NCI-H69 (cell line): Measurements from ENCODE around the gene H2AZ1.
A peak's percentile ranks its signal among the peaks of the same experiment; 100 is the strongest.
"Not testable (repeated sequence)": the region's sequence is repeated elsewhere in the genome, so short reads cannot be mapped to it uniquely, and the experiment has no call there.

Experiments used
- DNase-seq: peaks from one replicate; lab custom pipeline; 2025; lab: John Stamatoyannopoulos, UW

Gene H2AZ1

DNA sequence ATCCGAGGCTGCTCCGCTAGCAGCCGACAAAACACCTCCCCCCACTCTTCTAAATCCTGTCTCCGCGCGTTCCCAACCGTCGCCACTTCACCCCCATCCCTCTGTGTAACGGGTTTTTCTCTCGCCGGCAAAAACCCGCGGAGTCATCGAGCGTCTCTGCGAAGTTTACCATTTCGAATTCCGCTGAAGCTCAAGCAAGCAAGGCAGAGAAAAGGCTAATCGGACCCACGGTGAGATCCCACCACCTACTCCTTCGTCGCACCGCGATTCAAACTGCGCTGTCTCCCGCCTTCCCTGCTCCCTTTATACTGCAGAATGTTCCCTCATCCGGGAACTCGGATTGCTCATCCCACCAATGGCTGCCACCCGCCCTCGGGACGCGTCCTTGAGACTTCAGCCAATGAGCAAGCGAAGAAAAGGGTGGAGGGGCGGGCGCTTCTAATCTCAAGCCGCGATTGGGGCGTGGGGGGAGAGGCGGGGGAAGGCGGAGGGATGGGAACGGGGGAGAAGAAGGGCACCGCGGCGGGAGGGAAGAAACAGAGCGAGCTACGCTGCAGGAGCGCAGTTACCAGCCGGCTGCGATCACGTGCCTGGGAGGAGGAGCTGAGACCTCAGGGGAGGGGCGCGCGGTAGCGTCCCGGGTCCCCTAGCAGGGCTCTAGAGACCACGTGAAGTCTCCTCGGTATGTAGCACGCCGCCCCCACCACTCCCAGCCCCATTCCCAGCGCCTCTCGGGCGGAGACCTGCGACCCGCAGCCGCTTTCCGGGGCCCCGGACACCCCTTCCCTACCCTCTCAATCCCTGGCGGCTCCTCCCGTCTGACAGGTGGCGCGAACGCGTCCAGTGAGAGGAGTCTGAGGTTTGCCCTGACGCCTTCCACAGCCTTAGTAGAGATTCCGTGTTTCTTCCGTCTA lies at the start of gene H2AZ1:
Gene H2AZ1, minus strand, starts transcription at position 277 of the 914 bp plus-strand sequence. Its CDS starts 105 bp downstream, at position 172.
- peak; percentile 98 for DNase-seq

DNA sequence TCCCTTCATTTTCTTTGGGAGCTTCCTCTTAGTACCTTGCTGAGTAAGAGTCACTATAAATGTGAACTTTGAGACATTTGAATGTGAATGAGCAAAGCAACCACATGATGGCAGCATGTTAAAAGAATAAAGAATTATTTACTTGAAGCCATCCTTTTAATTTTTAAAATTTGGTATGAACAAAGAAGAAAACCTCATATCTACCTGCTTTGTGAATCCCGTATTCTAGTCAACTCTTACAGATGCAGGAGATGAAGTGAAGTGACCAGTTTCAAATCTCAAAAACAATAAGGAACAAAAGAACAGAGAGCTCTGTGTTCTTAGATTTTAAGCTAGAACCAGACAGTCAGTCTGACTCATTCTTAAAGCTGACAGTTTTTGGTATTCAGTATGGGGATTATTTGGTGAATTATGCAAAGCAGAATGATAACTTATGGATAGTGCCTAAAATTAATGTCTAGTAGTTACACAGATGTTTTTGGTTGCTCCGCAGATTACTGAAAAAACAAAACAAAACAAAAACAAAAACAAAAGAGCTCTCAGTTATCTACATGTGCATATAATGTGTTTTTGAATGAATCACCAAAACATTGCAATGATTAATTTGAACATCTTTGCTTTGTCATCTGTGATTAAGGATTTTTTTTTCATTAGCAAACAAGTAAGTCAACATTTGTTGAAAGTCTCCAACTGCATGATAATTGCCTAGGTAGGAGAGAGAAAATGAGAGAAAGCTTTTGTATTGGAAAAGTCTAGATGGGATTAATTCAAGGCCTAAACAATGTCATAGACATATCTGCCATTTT lies 48.2 kb upstream of the H2AZ1 start:
- DNase-seq, result peak; percentile 42

DNA sequence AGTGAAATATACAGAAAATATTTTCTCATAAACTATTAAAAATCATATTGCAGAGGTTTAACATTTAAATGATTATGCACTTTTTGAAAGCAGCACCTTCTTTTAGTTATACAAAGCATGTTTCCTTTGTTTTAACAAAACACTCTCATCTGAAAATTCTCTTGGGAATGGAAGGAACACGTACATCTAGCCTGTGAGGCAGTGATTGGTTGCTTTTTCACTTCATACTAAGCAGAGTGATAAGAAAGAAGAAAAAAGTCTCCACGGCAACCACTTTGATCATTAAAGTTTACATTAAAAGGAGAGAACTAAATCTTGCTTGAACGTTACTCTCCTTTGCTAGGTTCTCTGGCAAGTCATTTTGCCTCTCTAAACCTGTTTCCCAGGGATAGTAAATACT lies 41.7 kb upstream of the H2AZ1 start:
- no peak for DNase-seq

DNA sequence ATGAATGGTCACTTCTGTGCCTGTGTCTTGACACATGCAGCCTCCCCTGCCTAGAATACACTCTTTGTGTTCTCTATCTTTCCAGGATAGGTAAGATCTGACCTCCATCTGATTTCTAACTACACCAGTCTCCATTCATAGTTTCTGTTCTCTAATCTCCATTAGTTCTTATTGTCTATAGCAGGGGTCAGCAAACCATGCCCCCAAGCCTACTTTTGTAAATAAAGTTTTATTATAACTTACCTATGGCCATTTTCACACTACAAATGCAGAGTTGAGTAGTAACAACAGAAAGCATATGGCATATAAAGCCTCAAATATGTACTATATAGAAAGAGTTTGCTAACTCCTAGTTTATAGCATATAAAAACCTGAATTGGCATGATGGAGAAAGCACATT lies 37.6 kb upstream of the H2AZ1 start:
- DNase-seq, result no peak

DNA sequence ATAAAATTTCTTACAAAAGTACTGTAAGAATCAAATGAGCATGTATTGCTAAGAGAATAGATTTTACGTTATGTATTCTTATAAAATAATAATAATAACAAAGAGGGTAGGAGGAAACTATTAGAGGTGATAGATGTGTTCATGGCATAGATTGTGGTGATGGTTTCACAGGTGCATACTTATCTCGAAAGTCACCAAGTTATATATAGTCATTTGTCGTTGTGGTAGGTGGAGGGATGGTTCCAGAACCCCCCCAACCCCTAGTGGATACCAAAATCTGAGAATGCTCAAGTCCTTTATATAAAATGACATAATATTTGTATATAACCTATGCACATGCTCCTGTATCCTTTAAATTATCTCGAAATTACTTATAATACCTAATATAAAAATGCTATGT lies 36.7 kb upstream of the H2AZ1 start:
- DNase-seq, result no peak

DNA sequence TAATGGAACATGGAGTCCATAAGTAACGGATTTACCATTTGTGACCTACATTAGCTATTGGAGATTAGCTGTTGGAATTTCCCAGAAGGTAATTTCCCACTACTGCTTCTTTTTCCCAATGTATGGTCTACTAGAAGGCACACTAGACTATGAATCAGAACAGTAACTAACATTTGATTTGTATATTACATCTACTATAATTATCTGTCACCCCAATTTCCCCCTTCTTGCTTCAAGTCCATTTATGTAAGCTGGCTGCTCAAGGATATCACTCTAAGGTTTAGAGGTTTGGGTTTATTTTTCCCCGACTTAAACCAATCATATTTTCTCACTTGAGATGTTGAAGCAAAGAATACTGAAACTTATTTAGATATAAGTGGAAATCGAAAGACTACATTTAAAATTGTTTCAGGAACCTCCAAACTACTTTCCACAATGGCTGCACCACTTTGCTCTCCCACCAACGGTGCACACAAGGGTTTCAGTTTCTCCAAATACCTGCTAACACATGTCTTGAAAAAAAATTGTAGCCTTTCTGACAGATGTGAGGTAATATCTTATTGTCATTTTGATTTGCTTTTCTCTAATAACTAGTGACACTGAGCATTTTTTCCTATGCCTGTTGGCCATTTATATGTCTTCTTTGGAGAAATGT lies 33.3 kb upstream of the H2AZ1 start:
- no peak for DNase-seq

DNA sequence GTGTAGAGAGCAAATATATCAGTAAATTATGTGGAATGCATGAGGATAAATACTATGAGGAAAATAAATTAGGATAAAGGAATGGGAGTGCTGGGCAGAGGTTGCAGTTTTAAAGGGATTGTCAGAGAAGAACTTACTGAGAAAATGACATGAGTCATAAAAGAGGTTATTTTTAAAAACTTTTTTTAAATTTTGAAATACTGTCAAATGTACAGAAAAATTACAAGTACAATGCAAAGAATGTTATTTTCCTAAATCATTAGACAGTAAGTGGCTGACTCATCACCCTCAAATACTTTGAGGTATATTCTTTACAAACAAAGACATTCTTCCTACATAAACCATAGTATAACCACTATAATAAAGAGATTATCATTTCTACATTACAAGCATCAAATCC lies 29.8 kb upstream of the H2AZ1 start:
- DNase-seq, result no peak

DNA sequence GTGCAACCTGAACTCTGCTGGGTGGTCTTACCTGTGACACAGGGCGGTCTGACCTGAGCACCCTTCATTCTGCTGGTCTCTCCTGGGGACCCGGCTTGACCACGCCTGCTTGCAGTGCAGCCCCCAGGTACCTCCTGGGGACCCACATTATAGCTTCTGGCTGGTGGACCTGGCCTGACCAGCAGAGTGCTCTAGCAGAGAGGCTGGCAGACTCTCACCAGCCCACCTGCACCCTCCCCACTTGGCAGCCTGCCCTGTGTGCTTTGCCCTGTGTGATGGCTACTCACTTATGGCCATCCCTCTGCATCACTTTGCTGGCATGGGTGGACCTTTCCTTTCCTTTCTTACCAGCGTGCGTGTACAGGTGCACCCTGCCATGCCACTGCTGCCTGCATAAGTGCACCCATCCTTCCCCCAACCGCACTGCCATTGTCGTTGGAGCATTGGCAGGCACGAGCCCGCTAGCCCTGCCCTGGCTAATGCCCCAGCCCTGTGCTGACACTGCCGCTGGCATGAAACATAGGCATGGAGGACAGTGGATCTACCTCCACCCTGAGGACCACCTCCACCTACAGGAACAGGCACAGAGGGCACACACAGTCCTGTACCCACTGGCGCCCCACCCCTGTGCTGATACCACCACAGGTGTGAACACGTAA lies 21.5 kb upstream of the H2AZ1 start:
- DNase-seq, result no peak

DNA sequence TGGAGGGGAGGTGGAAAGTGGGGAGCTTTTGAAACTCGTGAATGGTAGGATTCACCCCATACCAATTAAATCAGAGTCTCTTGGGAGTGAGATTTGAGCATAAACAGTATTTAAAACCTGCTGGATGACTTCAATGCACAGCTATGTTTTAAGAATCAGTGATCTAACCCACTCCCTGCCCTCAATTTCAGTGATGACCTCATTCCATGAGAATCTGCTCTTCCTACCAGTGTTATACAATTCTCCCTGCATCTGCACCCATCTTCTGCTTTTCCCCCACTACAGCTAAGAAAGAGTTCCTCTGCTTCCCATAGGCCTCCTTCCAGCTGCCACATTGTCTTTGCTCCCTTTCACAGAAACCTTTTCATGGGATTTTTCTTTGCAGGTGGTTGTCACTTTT lies 18.3 kb upstream of the H2AZ1 start:
- DNase-seq, result no peak

DNA sequence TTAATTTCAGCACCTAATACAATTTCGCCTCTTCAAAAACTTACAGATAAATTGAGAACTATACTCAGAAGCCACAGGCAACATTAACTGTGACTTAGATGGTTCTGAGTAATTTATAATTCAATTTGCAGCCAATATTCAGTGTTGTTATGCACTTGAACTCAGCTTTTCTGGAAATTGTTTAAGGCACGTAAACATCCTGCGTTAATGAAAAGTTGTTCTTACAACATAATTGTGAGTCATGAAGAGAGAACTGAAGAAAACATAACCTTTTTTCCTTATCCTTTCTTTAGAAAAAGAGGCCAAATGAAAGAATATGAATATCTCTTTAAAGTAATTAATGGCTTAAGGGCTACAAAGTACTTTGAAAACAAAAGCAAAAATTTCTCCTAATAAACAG lies 16.6 kb upstream of the H2AZ1 start:
- DNase-seq, result no peak

DNA sequence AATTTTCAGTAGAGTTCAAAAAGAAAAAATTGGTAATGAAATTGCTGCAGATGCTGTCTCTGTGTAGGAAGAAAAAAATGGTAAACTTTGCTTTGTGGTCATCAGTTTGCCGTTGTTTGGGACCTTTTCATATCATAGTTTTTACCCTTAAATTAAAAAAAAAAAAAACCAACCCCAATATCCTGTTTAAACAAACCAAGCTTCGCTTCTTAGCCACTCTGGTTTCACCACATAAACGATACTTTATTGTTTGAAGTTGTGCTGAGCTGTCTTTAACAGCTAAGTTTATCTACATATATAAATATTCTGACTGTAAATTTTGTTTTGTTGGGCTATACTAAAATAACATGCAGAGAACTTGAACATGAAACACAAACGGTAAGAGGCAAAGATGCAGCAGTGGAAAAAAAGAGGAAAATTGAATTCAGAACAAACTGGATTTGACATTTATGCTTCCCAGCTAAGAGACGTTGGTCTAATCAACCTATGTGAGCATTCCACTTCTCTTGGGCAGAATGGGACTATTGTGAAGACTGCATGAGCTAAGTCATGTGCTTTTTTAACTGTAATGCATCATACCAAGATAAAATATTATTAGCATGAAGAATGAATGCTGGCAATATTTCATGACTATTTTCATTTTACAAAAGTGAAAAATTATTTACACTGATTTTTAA lies 15.7 kb upstream of the H2AZ1 start:
- DNase-seq, result no peak

DNA sequence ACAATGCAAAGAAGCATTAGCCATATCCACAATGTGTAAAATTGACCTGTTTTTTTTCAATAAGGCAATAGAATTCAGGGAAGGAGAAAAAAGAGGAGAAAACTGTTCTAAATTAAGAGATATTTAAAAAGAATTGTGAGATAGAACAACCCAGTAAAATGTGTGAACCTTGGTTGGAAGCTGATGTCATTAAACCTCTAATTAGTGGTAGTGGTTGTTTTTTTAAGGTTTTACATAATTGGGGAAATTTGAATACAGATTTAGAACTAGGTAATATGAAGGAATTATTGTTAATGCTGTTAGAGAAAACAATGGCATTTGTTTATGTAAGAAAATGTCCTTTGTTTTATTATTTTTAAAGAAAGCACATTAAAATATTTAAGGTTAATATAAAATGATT lies 15.1 kb upstream of the H2AZ1 start:
- DNase-seq, result no peak

DNA sequence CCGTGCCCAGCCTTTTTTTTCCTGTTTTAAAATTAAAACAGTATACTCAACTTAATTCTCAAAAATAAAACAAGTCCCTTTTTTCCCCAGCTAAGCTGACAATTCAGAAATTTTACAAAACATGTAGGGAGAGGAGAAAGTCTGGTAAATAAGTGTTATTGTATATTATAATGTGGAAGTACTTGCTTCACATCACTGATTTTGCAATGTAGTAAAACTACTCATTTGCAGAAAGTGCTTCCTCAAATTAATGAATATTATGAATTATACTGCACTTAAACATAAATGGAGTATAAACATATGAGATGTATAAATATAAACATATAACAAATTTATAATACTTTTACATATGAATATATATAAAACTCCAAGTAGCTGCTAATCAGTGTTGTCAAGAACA lies 11.6 kb upstream of the H2AZ1 start:
- DNase-seq, result no peak

DNA sequence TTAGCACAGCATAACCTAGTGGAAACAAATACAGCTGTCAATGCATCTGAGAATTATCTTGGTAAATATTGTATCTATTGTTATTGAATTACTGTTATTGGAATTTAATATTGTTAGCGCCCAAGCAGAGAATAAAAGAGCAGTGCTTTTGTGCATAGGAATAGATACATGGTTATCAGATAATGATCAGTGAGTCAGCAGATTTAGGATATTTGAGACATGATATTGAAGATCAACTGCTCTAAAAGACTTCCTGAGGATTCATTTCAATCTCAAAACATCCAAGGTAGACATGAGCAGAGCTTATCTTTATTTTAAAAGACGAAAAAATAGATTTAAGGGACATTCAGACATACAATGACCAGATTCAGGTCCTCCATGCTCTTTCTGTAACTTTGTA lies 10.6 kb upstream of the H2AZ1 start:
- no peak for DNase-seq

DNA sequence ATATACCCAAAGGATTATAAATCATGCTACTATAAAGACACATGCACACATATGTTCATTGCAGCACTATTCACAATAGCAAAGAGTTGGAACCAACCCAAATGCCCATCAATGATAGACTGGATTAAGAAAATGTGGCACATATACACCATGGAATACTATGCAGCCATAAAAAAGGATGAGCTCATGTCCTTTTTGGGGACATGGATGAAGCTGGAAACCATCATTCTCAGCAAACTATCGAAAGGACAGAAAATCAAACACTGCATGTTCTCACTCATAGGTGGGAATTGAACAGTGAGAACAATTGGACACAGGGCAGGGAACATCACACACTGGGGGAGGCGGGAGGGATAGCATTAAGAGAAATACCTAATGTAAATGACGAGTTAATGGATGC lies 8.1 kb upstream of the H2AZ1 start:
- DNase-seq, result not testable (repeated sequence)

DNA sequence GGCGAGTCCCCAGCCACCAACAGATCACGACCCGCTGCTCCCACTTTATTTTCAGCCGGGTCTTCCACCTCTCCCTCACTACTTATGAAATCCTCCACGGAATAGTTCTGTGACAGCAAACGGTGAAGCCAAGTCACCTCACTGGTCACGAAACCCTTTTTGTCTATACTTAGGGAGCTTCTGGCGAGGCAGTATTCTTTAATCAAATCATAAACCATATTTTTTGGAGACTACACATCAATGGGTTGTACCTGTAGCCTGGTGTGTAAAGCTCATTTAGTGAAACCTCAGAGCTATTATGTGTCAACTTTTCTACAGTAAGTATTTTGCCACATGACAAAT lies 809 bp upstream of the H2AZ1 start:
- no peak for DNase-seq

DNA sequence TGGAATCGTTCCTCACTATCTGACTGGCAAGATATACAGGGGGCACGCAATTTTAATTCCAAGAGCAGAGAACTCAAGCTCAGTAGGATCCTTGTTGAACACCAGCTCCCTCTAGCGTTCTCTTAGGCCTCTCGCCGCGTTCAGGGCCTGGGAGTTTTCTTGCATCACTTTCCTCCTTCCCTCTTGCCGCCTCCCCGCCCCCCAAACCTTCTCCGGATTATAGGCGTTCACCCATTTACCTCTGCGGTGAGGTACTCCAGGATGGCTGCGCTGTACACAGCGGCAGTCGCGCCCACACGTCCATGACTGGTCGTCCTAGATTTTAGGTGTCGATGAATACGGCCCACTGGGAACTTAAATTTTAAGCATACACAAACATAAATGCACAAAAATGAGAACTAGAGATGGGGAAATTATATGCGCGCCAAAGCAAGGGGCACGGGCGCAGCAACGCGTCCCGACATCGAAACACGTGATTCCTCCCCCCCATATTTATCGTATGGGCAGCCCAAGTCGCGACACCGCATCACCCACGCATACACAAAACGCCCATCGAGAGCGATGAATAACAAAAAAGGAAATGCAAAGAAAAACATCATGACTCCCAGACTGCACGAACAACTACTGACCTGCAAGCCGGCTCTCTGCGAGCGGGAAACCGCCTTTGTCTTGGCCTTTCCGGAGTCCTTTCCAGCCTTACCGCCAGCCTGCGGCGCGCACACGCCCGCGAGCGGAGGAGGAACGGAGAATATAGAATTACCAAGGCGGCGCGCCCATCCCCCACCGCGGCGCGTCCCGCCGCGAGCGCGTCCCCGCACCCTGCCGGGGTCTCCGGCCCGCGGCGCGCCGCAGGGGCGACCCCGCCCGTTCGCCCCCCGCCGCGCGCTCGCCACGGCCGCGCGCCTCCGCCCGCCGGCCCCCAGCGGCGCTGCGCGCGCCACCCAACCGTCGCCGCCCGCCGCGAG lies 759 bp downstream of the H2AZ1 start:
- DNase-seq, result peak; percentile 92

DNA sequence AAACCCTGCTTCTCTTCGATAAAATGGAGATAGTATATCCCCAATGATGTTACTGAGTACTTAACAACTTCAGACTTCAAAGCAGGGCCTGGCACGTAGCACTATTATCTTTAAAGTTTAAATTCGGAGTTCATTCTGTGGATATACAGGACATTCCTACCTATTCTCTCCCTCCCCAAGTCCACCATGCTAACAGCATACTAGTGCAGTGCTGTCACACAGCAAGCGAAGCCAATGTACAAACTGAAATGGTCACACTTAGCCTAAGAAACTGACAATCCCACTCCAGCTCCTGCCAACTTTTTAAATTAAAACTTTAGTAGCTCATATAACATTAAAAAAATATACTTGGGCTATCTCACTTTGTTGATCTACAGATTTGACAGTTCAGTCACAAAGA lies 2.5 kb downstream of the H2AZ1 start:
- DNase-seq, result no peak

DNA sequence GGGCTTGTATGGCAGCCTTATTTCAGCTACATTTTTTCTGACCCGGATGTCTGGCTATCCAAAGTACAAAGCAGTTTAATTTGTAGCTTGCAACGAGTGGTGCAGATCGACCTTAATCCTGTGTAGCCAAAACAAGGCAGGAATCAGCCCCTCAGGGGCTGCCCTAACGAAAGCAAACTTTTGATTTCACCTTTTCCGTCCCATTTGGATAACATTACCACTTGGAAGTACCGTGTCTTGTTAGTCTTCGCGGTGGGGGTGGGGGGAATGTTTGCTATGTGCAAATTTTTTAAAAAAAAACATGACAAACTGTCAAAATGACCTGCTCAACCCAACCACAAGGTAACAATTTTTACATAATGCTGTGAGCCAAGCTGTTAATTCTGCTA lies 2.9 kb downstream of the H2AZ1 start:
- DNase-seq, result no peak

DNA sequence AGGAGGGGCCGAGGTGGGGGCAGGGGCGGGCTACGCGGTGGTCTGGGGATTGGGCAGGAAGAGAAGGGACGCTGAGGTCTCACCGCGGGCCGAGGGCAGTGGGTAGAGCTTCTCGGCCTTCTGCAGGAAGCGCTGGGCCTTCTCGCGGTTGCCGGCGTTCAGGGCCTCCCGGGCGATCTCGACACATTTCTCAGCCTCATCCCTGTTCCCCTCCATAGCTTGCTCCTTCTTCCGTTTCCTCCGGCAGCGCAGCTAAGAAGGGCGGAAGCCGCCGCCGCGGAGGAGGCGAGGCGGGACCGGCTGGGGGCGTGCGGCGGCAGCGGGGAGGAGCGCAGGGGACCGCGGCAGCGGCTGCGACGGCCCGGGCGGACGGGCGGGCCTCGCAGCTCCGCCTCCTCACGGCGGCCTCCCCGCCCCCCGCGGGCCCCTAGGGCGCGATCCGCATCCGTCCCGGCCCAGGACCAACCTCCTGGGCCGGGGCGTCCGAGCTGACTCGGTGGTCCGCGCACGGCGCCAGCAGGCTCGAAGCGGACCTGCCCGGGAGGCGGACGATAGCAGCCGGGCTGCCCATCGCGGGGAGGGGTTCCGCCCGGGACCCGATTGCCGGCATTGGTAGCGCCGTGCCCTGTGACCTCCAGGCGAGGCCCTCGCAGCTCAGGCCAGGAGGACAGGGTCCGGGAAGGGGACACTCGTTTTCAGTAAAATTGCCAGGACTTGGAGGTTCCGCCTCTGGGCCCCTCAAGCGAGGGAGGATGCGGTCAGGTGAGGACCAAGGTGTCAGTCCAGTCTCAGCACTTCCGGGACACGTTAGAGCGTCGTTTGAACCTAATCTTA lies 3.5 kb downstream of the H2AZ1 start, which contains the start of gene DNAJB14:
Gene DNAJB14, minus strand, starts transcription at position 263 of the 834 bp plus-strand sequence. Its CDS starts 47 bp downstream, at position 216.
- peak; percentile 77 for DNase-seq
